ENCODE data around the gene WFDC2. TPM values are rescaled to one million over a fixed set of nuclear protein-coding genes. Genes with fewer than 3 reads are reported as not detected.

WFDC2 gene
- total RNA-seq, 4 donors from 2014 or later: 2.1 to 2.6 TPM; not detected in 2

GRCh38 chr20:45507011-45507820 lies 37.7 kb downstream of the WFDC2 start:
- Histone ChIP-seq H3K4me1 (no peaks in the 10 kb centered on the region), H3K27me3 (peaks cover 0 to 22% (median 0%) of the 10 kb centered on the region in 4 donors), H3K36me3 (no peaks in the 10 kb centered on the region), H3K4me3 (no peak overlapping the region), H3K9me3 (no peaks in the 10 kb centered on the region), H3K27ac (replicated peaks in 1 of 4) (no peak overlapping the region)
- intact Hi-C loops (cut with DNase I): no loop called here
- TF ChIP-seq EP300 (IDR thresholded peaks at IDR 0.05) (no peak), POLR2A (IDR thresholded peaks at IDR 0.05; ENCODE audit: low read depth) (no peak), POLR2AphosphoS5 (IDR thresholded peaks at IDR 0.05) (no peak)
- TF ChIP-seq, protein P1, sequence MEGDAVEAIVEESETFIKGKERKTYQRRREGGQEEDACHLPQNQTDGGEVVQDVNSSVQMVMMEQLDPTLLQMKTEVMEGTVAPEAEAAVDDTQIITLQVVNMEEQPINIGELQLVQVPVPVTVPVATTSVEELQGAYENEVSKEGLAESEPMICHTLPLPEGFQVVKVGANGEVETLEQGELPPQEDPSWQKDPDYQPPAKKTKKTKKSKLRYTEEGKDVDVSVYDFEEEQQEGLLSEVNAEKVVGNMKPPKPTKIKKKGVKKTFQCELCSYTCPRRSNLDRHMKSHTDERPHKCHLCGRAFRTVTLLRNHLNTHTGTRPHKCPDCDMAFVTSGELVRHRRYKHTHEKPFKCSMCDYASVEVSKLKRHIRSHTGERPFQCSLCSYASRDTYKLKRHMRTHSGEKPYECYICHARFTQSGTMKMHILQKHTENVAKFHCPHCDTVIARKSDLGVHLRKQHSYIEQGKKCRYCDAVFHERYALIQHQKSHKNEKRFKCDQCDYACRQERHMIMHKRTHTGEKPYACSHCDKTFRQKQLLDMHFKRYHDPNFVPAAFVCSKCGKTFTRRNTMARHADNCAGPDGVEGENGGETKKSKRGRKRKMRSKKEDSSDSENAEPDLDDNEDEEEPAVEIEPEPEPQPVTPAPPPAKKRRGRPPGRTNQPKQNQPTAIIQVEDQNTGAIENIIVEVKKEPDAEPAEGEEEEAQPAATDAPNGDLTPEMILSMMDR (IDR thresholded peaks at IDR 0.05): no peak
- 81% methylated on average over 5 of the region's 5 CpGs for WGBS
- no peak for DNase-seq (ENCODE audit: extremely low spot score)

DNA sequence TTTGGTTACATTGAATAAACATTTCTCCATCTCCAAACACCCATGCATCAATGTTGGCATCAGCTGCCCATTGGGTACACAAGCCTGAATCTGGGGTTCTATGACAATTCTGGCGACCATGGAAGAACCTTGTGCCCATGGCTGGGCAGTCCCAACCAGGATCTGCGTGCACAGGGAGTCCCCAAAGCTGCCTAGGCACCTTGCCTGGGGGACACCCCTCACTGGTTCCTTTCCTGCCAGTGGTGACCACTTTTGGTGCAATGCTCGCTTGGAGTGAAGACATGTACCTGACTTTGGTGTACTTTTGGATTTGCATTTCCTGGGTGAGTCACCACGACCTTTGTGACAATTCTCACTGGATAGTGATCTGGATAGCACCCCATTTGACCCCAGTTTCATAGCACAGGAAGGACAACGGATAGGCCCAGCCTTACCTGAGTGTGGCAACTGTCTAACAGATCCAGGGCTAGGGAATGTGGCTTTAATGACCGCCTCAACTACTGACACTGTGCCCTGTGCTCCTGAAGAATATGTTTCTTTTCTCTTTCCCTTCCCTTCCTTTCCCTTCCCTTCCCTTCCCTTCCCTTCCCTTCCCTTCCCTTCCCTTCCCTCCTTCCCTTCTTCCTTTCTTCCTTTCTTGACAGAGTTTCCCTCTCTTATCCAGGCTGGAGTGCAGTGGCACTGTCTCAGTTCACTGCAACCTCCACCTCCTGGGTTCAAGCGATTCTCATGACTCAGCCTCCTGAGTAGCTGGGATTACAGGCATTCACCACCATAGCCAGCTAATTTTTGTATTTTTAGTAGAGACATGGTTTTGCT lies 38.7 kb downstream of the WFDC2 start:
- no peaks in the 10 kb centered on the region for H3K4me1 ChIP-seq
- intact Hi-C loops (cut with DNase I): no loop called here
- H3K9me3 ChIP-seq: no peaks in the 10 kb centered on the region
- no peak overlapping the region for H3K4me3 ChIP-seq
- TF ChIP-seq POLR2AphosphoS5 (IDR thresholded peaks at IDR 0.05): no peak
- no peak for TF ChIP-seq EP300 (IDR thresholded peaks at IDR 0.05)
- TF ChIP-seq, protein P1 (IDR thresholded peaks at IDR 0.05): no peak
- TF ChIP-seq POLR2A (IDR thresholded peaks at IDR 0.05; ENCODE audit: low read depth): no peak
- WGBS: 81% methylated on average over 6 of the region's 7 CpGs
- H3K27ac ChIP-seq (replicated peaks in 1 of 4): no peak overlapping the region
- peaks cover 0 to 23% (median 0%) of the 10 kb centered on the region in 4 donors for H3K27me3 ChIP-seq
- no peak for DNase-seq (ENCODE audit: extremely low spot score)
- no peaks in the 10 kb centered on the region for H3K36me3 ChIP-seq

GRCh38 chr20:45509091-45509490 lies 39.5 kb downstream of the WFDC2 start:
- H3K4me1 ChIP-seq: no peaks in the 10 kb centered on the region
- 72% methylated on average over 4 of the region's 4 CpGs for WGBS
- peaks cover 0 to 25% (median 0%) of the 10 kb centered on the region in 4 donors for H3K27me3 ChIP-seq
- H3K36me3 ChIP-seq: no peaks in the 10 kb centered on the region
- intact Hi-C loops (cut with DNase I): no loop called here
- TF ChIP-seq POLR2AphosphoS5 (IDR thresholded peaks at IDR 0.05): no peak
- TF ChIP-seq POLR2A (IDR thresholded peaks at IDR 0.05; ENCODE audit: low read depth): no peak
- TF ChIP-seq, protein P1 (IDR thresholded peaks at IDR 0.05): no peak
- TF ChIP-seq EP300 (IDR thresholded peaks at IDR 0.05): no peak
- no peak overlapping the region for H3K27ac ChIP-seq (replicated peaks in 1 of 4)
- H3K4me3 ChIP-seq: no peak overlapping the region
- DNase-seq (ENCODE audit: extremely low spot score): no peak
- H3K9me3 ChIP-seq: no peaks in the 10 kb centered on the region

- no peak for DNase-seq (ENCODE audit: extremely low spot score)
- Histone ChIP-seq H3K9me3 (no peaks in the 10 kb centered on the region), H3K4me3 (no peak overlapping the region), H3K4me1 (no peaks in the 10 kb centered on the region), H3K27me3 (peaks cover 0 to 20% (median 0%) of the 10 kb centered on the region in 4 donors), H3K36me3 (no peaks in the 10 kb centered on the region), H3K27ac (replicated peaks in 1 of 4) (no peak overlapping the region)
- WGBS: 65% methylated on average over 5 of the region's 5 CpGs
- TF ChIP-seq, protein P1 (IDR thresholded peaks at IDR 0.05): no peak
- no peak for TF ChIP-seq EP300 (IDR thresholded peaks at IDR 0.05)
- no peak for TF ChIP-seq POLR2AphosphoS5 (IDR thresholded peaks at IDR 0.05)
- TF ChIP-seq POLR2A (IDR thresholded peaks at IDR 0.05; ENCODE audit: low read depth): no peak
- intact Hi-C loops (cut with DNase I): no loop called here
Measured at GRCh38 chr20:45510242-45510862, 40.8 kb downstream of the WFDC2 start.
